ENCODE results near the gene TMEM125. TPM values are rescaled to one million over a fixed set of nuclear protein-coding genes. Genes with fewer than 3 reads are reported as not detected.

The TMEM125 gene
- total RNA-seq, 1 donor from 2014 or later = 188 TPM

DNA sequence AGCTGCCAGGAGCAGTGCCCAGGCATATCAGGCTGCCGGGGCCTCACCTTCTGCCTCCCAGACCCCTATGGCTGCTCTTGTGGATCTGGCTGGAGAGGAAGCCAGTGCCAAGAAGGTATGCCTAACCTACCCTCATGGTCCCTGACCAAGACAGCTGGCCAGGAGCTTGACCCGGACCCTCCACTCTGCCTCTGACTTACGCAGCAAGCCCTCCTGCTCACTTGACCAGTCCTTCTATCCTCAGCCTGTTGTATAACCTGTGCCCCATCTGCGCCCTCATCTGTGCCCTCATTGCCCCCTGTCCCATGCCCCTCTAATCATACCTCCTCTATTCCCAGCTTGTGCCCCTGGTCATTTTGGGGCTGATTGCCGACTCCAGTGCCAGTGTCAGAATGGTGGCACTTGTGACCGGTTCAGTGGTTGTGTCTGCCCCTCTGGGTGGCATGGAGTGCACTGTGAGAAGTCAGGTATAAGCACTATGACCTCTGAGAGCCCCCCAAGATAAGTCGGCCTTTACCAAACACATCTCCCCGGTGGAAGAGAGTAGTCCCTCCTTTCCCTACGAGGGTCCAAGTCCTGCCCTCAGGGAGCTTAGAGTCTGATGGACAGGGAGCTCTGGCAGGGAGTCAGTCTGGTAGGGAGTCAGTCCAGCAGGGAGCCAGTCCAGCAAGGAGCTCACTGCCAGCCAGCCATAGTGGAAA, 37.8 kb downstream of the TMEM125 start:
- ATAC-seq (no peak), DNase-seq (peak; percentile 46)
- Histone ChIP-seq H3K27me3 (no peaks in the 10 kb centered on the region), H3K9me3 (no peaks in the 10 kb centered on the region), H3K4me1 (peaks cover 24% of the 10 kb centered on the region), H3K27ac (no peak overlapping the region), H3K4me3 (no peak overlapping the region), H3K36me3 (no peaks in the 10 kb centered on the region)
- TF ChIP-seq, protein P1, sequence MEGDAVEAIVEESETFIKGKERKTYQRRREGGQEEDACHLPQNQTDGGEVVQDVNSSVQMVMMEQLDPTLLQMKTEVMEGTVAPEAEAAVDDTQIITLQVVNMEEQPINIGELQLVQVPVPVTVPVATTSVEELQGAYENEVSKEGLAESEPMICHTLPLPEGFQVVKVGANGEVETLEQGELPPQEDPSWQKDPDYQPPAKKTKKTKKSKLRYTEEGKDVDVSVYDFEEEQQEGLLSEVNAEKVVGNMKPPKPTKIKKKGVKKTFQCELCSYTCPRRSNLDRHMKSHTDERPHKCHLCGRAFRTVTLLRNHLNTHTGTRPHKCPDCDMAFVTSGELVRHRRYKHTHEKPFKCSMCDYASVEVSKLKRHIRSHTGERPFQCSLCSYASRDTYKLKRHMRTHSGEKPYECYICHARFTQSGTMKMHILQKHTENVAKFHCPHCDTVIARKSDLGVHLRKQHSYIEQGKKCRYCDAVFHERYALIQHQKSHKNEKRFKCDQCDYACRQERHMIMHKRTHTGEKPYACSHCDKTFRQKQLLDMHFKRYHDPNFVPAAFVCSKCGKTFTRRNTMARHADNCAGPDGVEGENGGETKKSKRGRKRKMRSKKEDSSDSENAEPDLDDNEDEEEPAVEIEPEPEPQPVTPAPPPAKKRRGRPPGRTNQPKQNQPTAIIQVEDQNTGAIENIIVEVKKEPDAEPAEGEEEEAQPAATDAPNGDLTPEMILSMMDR (IDR thresholded peaks at IDR 0.05) = no peak
- intact Hi-C loops (cut with DNase I) = no loop called here

DNA sequence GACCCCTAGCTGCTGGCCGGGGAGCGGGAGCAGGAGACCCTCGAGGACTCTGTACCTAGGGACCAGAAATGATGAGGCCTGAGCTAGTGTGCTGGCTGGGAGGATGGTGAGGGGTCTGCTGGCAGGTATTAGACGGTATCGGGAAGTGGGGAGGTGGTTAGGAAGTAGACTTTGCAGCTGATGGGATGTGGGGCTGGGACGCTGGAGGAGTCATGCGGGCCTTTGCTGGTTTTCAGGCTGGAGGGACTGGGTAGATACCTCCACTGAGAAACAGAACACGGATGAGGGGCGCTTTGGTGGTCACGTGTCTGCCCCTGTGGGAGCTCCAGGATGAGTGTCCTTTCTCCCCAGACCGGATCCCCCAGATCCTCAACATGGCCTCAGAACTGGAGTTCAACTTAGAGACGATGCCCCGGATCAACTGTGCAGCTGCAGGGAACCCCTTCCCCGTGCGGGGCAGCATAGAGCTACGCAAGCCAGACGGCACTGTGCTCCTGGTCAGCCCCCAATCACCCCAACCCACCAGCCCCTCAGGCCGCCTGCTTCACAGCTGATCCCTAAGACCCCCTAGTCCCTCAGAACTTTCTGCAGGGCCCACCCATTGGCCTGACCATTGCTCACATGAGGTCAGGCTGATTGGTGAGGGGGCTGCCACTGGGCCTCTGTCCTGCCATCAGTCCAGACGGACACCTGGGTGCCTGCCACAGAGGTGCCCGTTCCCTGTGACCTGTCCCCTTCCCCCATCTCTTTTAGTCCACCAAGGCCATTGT, 39.0 kb downstream of the TMEM125 start:
- TF ChIP-seq, protein P1 (IDR thresholded peaks at IDR 0.05) = no peak
- Histone ChIP-seq H3K27ac (no peak overlapping the region), H3K4me1 (peaks cover 16% of the 10 kb centered on the region), H3K4me3 (no peak overlapping the region), H3K27me3 (no peaks in the 10 kb centered on the region), H3K36me3 (no peaks in the 10 kb centered on the region), H3K9me3 (no peaks in the 10 kb centered on the region)
- ATAC-seq (no peak), DNase-seq (peak; percentile 32)
- intact Hi-C loops (cut with DNase I) = no loop called here

GRCh38 chr1:43309405-43310025, 39.7 kb downstream of the TMEM125 start:
- Histone ChIP-seq H3K4me1 (peaks cover 9% of the 10 kb centered on the region), H3K4me3 (no peak overlapping the region), H3K9me3 (no peaks in the 10 kb centered on the region), H3K27me3 (no peaks in the 10 kb centered on the region), H3K36me3 (no peaks in the 10 kb centered on the region), H3K27ac (no peak overlapping the region)
- peak; percentile 38 for DNase-seq
- intact Hi-C loops (cut with DNase I) = no loop called here
- no peak for ATAC-seq
- TF ChIP-seq, protein P1 (IDR thresholded peaks at IDR 0.05) = no peak

DNA sequence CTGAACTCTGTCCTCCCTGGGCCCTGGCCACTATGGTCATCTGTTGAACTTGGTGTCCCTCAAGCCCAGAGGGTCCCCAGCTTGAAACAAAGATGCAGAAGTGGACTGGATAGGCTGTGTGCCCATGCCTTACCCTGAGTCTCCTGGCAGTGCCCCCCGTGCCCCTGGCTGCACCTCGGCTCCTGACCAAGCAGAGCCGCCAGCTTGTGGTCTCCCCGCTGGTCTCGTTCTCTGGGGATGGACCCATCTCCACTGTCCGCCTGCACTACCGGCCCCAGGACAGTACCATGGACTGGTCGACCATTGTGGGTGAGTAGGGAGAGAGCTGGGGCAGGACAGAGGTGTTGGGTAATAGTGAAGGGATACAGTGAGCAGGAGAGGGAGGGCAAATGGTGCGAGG, 41.7 kb downstream of the TMEM125 start:
- intact Hi-C loops (cut with DNase I) = no loop called here
- DNase-seq = peak; percentile 44
- TF ChIP-seq, protein P1 (IDR thresholded peaks at IDR 0.05) = no peak

DNA sequence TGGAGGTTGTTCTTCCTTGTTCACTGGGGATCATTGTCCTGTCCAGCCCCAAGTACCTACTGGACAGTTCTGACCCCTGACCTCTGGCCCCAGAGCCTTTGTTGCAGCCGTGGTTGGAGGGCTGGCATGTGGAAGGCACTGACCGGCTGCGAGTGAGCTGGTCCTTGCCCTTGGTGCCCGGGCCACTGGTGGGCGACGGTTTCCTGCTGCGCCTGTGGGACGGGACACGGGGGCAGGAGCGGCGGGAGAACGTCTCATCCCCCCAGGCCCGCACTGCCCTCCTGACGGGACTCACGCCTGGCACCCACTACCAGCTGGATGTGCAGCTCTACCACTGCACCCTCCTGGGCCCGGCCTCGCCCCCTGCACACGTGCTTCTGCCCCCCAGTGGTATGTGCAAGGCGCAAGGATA, 42.4 kb downstream of the TMEM125 start:
- TF ChIP-seq, protein P1 (IDR thresholded peaks at IDR 0.05) = no peak
- Histone ChIP-seq H3K27me3 (no peaks in the 10 kb centered on the region), H3K36me3 (no peaks in the 10 kb centered on the region), H3K4me1 (peaks cover 4% of the 10 kb centered on the region), H3K9me3 (no peaks in the 10 kb centered on the region), H3K27ac (no peak overlapping the region), H3K4me3 (no peak overlapping the region)
- DNase-seq = peak; percentile 55
- no peak for ATAC-seq
- intact Hi-C loops (cut with DNase I) = no loop called here

More for the DNA sequence above, 41.7 kb downstream of the TMEM125 start:
- ATAC-seq = no peak
- H3K4me1 ChIP-seq = peaks cover 4% of the 10 kb centered on the region
- no peak overlapping the region for H3K4me3 ChIP-seq
- no peak overlapping the region for H3K27ac ChIP-seq
- H3K9me3 ChIP-seq = no peaks in the 10 kb centered on the region
- no peaks in the 10 kb centered on the region for H3K36me3 ChIP-seq
- H3K27me3 ChIP-seq = no peaks in the 10 kb centered on the region

Data from upper lobe of right lung (tissue), 1 donor.